ENCODE measurements around the gene NPM1.

DNA sequence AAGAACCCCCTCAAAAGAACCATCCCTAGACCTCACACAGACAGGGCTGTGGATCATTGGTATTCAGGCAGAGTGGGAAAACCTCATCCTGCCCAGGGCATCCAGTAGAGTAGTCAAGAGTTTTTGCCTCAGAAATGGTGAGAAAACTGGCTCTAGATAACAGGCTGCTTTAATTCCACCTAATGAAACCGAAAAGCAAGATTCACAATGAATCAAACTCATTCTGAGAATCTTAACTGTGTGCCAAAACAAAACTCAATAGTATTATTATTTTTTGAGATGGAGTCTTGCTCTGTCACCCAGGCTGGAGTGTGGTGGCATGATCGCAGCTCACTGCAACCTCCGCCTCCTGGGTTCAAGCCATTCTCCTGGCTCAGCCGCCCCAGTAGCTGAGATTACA, 17.8 kb upstream of the NPM1 start:
- TF ChIP-seq, protein P1, sequence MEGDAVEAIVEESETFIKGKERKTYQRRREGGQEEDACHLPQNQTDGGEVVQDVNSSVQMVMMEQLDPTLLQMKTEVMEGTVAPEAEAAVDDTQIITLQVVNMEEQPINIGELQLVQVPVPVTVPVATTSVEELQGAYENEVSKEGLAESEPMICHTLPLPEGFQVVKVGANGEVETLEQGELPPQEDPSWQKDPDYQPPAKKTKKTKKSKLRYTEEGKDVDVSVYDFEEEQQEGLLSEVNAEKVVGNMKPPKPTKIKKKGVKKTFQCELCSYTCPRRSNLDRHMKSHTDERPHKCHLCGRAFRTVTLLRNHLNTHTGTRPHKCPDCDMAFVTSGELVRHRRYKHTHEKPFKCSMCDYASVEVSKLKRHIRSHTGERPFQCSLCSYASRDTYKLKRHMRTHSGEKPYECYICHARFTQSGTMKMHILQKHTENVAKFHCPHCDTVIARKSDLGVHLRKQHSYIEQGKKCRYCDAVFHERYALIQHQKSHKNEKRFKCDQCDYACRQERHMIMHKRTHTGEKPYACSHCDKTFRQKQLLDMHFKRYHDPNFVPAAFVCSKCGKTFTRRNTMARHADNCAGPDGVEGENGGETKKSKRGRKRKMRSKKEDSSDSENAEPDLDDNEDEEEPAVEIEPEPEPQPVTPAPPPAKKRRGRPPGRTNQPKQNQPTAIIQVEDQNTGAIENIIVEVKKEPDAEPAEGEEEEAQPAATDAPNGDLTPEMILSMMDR (IDR thresholded peaks at IDR 0.05; ENCODE audit: low read depth, low read length, missing input control), result no peak
- TF ChIP-seq, protein P2, sequence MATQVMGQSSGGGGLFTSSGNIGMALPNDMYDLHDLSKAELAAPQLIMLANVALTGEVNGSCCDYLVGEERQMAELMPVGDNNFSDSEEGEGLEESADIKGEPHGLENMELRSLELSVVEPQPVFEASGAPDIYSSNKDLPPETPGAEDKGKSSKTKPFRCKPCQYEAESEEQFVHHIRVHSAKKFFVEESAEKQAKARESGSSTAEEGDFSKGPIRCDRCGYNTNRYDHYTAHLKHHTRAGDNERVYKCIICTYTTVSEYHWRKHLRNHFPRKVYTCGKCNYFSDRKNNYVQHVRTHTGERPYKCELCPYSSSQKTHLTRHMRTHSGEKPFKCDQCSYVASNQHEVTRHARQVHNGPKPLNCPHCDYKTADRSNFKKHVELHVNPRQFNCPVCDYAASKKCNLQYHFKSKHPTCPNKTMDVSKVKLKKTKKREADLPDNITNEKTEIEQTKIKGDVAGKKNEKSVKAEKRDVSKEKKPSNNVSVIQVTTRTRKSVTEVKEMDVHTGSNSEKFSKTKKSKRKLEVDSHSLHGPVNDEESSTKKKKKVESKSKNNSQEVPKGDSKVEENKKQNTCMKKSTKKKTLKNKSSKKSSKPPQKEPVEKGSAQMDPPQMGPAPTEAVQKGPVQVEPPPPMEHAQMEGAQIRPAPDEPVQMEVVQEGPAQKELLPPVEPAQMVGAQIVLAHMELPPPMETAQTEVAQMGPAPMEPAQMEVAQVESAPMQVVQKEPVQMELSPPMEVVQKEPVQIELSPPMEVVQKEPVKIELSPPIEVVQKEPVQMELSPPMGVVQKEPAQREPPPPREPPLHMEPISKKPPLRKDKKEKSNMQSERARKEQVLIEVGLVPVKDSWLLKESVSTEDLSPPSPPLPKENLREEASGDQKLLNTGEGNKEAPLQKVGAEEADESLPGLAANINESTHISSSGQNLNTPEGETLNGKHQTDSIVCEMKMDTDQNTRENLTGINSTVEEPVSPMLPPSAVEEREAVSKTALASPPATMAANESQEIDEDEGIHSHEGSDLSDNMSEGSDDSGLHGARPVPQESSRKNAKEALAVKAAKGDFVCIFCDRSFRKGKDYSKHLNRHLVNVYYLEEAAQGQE (IDR thresholded peaks at IDR 0.05), result no peak
- TF ChIP-seq, protein P3, sequence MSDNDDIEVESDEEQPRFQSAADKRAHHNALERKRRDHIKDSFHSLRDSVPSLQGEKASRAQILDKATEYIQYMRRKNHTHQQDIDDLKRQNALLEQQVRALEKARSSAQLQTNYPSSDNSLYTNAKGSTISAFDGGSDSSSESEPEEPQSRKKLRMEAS (IDR thresholded peaks at IDR 0.05), result no peak
- no peak for TF ChIP-seq TAF1 (conservative IDR thresholded peaks at IDR 0.05)
- TF ChIP-seq SP1 (IDR thresholded peaks at IDR 0.05), result no peak
- no peak for TF ChIP-seq ZBTB33 (IDR thresholded peaks at IDR 0.05)
- TF ChIP-seq RAD21 (IDR thresholded peaks at IDR 0.05), result no peak
- no peak for TF ChIP-seq RXRA (IDR thresholded peaks at IDR 0.05)

Measured in liver (tissue), 3 donors.